GM12878 (cell line): Measurements from ENCODE around the gene MRPL30. TPM values are rescaled to one million over a fixed set of nuclear protein-coding genes. Genes with fewer than 3 reads are reported as not detected.
A peak's percentile ranks its signal among the peaks of the same experiment; 100 is the strongest.

Source experiments
- ATAC-seq: fragments of 200-7000 bp; cut with Tn5 transposase; 3 replicates; pipeline ENCODE4 v1.9.1; 2020; ENCODE audit warnings: mild to moderate bottlenecking, moderate library complexity
- BruUV-seq: library from RNA; stranded (reverse); fragments of 400-500 nt; replicated peaks from 2 replicates; lab custom pipeline; 2021; lab: Mats Ljungman, UMichigan
- CTCF ChIA-PET: fragments of 300-600 bp; sonication (Branson Sonifier 250); formaldehyde crosslinking; extraction: SDS; loops from one replicate; lab custom pipeline; 2021; ENCODE audit warnings: inconsistent platforms; lab: Yijun Ruan, JAX
- POLR2A ChIA-PET: fragments of 350-600 bp; formaldehyde crosslinking; extraction: SDS; loops from one replicate; lab custom pipeline; 2021; ENCODE audit warnings: inconsistent platforms; lab: Charles Lee
- RAD21 ChIA-PET: fragments of 300-600 bp; sonication (Branson Sonifier 250); formaldehyde crosslinking; loops from one replicate; lab custom pipeline; 2023; ENCODE audit warnings: antibody characterized with exemption; ENCODE audit not compliant: unreplicated experiment; lab: Charles Lee
- SMC1A ChIA-PET: fragments of 300-600 bp; sonication (Branson Sonifier 250); formaldehyde crosslinking; loops from one replicate; lab custom pipeline; 2023; ENCODE audit not compliant: unreplicated experiment, uncharacterized antibody; lab: Charles Lee
- DNase-seq: peaks from one replicate; pipeline ENCODE4 v3.0.0-alpha.2; 2011; ENCODE audit warnings: low read depth, low spot score
- FAIRE-seq: peaks from 3 replicates; lab custom pipeline; 2011; peaks lifted over from hg19 to GRCh38; lab: Jason Lieb, UNC
- H2AFZ ChIP-seq: 2 replicates; pipeline ENCODE4 v1.6.0; 2011; ENCODE audit warnings: low read depth, low read length, control low read depth; ENCODE audit not compliant: control insufficient read depth
- H3K27ac ChIP-seq: 2 replicates; pipeline ENCODE4 v1.5.1; 2011; ENCODE audit warnings: control low read depth; ENCODE audit not compliant: control insufficient read depth, insufficient read depth
- H3K27me3 ChIP-seq, 2 experiments: replicated peaks in 1 of 2; 2 replicates each; pipeline versions ENCODE4 v1.6.0 to v1.6.1; 2011; ENCODE audit warnings: low read length in 1 of 2; ENCODE audit not compliant: control insufficient read depth in 2 of 2, insufficient read depth in 2 of 2
- H3K36me3 ChIP-seq, 2 experiments: 2 replicates each; pipeline ENCODE4 v1.5.1; 2011; ENCODE audit warnings: low read length in 1 of 2; ENCODE audit not compliant: control insufficient read depth in 2 of 2, insufficient read depth in 2 of 2
- H3K4me1 ChIP-seq: 2 replicates; pipeline ENCODE4 v1.6.1; 2011; ENCODE audit warnings: mild to moderate bottlenecking, low read length, moderate library complexity, mixed read lengths; ENCODE audit not compliant: control insufficient read depth, insufficient read depth
- H3K4me2 ChIP-seq: 2 replicates; pipeline ENCODE4 v1.6.0; 2011; ENCODE audit warnings: control low read depth; ENCODE audit not compliant: control insufficient read depth, insufficient read depth
- H3K4me3 ChIP-seq: fragments of 200-600 bp; sonication (generic); 2 replicates; pipeline ENCODE4 v1.5.1; 2016
- H3K79me2 ChIP-seq: 2 replicates; pipeline ENCODE4 v1.6.0; 2011; ENCODE audit warnings: low read length; ENCODE audit not compliant: control insufficient read depth, insufficient read depth
- H3K9ac ChIP-seq: 2 replicates; pipeline ENCODE4 v1.8.0; 2011; ENCODE audit warnings: low read length, control low read depth, mixed read lengths; ENCODE audit not compliant: control insufficient read depth, insufficient read depth
- H3K9me3 ChIP-seq: replicated peaks from 3 replicates; pipeline ENCODE4 v1.5.1; 2011; ENCODE audit warnings: mild to moderate bottlenecking, low read length; ENCODE audit not compliant: control insufficient read depth, insufficient read depth
- H4K20me1 ChIP-seq: 2 replicates; pipeline ENCODE4 v1.6.0; 2011; ENCODE audit not compliant: control insufficient read depth, insufficient read depth
- ASH2L ChIP-seq: fragments of 300-600, 200-600 bp; sonication (generic); IDR thresholded peaks from 2 replicates; pipeline ENCODE4 v1.6.1; 2017; ENCODE audit warnings: low read depth, mild to moderate bottlenecking, borderline replicate concordance
- BHLHE40 ChIP-seq, 2 experiments: fragments of 450-650 bp in 1 of 2; IDR thresholded peaks; 2 replicates each; pipeline ENCODE4 v1.6.1; 2011 to 2017; ENCODE audit warnings: low read depth in 2 of 2, borderline replicate concordance in 1 of 2, improper control_type of control experiment in 1 of 2, low read length in 1 of 2, mild to moderate bottlenecking in 1 of 2
- CEBPB ChIP-seq, 2 experiments: fragments of 150-350 bp in 1 of 2; IDR thresholded peaks; 2 replicates each; pipeline ENCODE4 v1.6.1; 2012 to 2014; ENCODE audit warnings: low read depth in 2 of 2, low read length in 2 of 2, borderline replicate concordance in 1 of 2, inconsistent platforms in 1 of 2
- EP300 ChIP-seq, 2 experiments: fragments of 150-350 bp in 1 of 2; IDR thresholded peaks; 2 replicates each; pipeline ENCODE4 v1.6.1; 2011 to 2012; ENCODE audit warnings: low read depth in 2 of 2, low read length in 2 of 2, borderline replicate concordance in 1 of 2, improper control_type of control experiment in 1 of 2, inconsistent platforms in 1 of 2; ENCODE audit not compliant: control insufficient read depth in 1 of 2
- HCFC1 ChIP-seq: fragments of 150-350 bp; IDR thresholded peaks from 2 replicates; pipeline ENCODE4 v1.6.1; 2014; ENCODE audit warnings: low read length
- JUNB ChIP-seq: IDR thresholded peaks from 2 replicates; pipeline ENCODE4 v1.6.1; 2016; ENCODE audit warnings: antibody characterized with exemption, mild to moderate bottlenecking
- MEF2B ChIP-seq: fragments of 450-650 bp; IDR thresholded peaks from 2 replicates; pipeline ENCODE4 v1.6.1; 2018; ENCODE audit warnings: mild to moderate bottlenecking, moderate library complexity; ENCODE audit not compliant: partially characterized antibody, poor library complexity, severe bottlenecking
- SMAD5 ChIP-seq: IDR thresholded peaks from 2 replicates; pipeline ENCODE4 v1.6.1; 2016; ENCODE audit warnings: antibody characterized with exemption, low read depth
- WGBS: methylation state at CpG from one replicate; pipeline ENCODE4 v1.1.6; 2016; ENCODE audit warnings: low lambda C conversion rate; ENCODE audit not compliant: insufficient replicate concordance, insufficient coverage; ENCODE audit errors: missing lambda C conversion rate; 5-methylcytosine and 5-hydroxymethylcytosine counted together
- in situ Hi-C: fragments of 300-500 bp; cut with MboI; formaldehyde crosslinking; loops from 9 replicates; pipeline ENCODE4 v1.14.3; 2018; ENCODE audit warnings: mixed read lengths
- intact Hi-C: fragments of 100-400 bp; cut with micrococcal nuclease; formaldehyde crosslinking; loops from one replicate; pipeline ENCODE4 v1.14.2; 2022; ENCODE audit not compliant: unreplicated experiment
- polyA plus RNA-seq, 11 experiments: library from polyadenylated mRNA; depleted of rRNA in 4 of 11; unstranded in 6 of 11; stranded (reverse) in 5 of 11; fragments of >200 nt; fragmentation: Nextera tagmentation in 4 of 11; fragmentation: Illumina TruSeq in 1 of 11; extraction: Ambion mirVana in 4 of 11; extraction: Trizol in 1 of 11; gene quantifications; 1 replicate in 1 of 11; 2 replicates in 10 of 11; pipeline versions ENCODE4 v1.2.1 to v1.2.3, GENCODE V29; 2011 to 2016; ENCODE audit warnings: inconsistent platforms in 2 of 11, missing spikeins in 2 of 11, low read depth in 1 of 11
- total RNA-seq, 4 experiments: library from RNA; depleted of rRNA in 3 of 4; stranded (reverse); fragments of >200 nt in 3 of 4; fragmentation: Illumina TruSeq in 1 of 4; extraction: Trizol in 1 of 4; gene quantifications; 2 replicates each; pipeline versions ENCODE4 v1.2.1 to v1.2.3, GENCODE V29; 2013 to 2021
- TF ChIP-seq, protein P1 (sequence below): fragments of 450-650 bp; IDR thresholded peaks from 2 replicates; pipeline ENCODE4 v1.6.1; 2017; ENCODE audit warnings: low read depth, mild to moderate bottlenecking, moderate library complexity
- TF ChIP-seq, protein P2 (sequence below): IDR thresholded peaks from 2 replicates; pipeline ENCODE4 v1.6.1; 2011; ENCODE audit warnings: borderline replicate concordance, low read depth, mild to moderate bottlenecking, moderate library complexity, low read length; ENCODE audit not compliant: insufficient read depth, poor library complexity, severe bottlenecking
- TF ChIP-seq, protein P3 (sequence below): fragments of 450-650 bp; IDR thresholded peaks from 2 replicates; pipeline ENCODE4 v1.6.1; 2017; ENCODE audit warnings: mild to moderate bottlenecking

MRPL30 gene
- total and polyA plus RNA-seq, 10 of the 15 experiments (the other 5 are each of a cell fraction or from before 2014, with no cell fraction given) = 33.6 to 63.3 (median 40.1) TPM

DNA sequence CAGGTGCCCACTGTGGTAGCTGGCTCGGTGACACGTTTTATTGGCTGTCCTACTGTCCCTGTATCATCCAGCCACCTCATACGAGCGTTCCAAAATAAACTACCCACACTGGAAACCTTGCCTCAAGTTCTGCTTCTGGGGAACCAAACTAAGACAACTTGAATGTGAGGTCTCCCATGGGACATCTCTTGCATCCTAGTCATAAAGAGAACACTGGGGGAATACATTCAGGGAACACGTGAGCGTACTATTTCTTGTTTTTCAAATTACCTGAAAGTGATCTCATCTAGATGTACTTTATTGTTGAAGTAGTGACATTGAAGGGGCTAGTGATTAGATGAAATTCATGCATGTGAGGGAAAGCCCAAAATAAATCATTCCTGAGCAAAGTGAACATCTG lies 59.4 kb downstream of the MRPL30 start:
- no peaks in the 10 kb centered on the region for H3K4me1 ChIP-seq
- no peak overlapping the region for H3K9ac ChIP-seq
- no peaks in the 10 kb centered on the region for H3K36me3 ChIP-seq
- POLR2A ChIA-PET = no interaction called here
- ATAC-seq (no peak), DNase-seq (no peak), FAIRE-seq (no peak)
- CTCF ChIA-PET = no interaction called here
- RAD21 ChIA-PET = no interaction called here
- in situ Hi-C loops = no loop called here
- H3K9me3 ChIP-seq = no peaks in the 10 kb centered on the region
- intact Hi-C loops = no loop called here
- no peaks in the 10 kb centered on the region for H3K79me2 ChIP-seq
- no TSS peak for BruUV-seq
- no peaks in the 10 kb centered on the region for H3K27me3 ChIP-seq
- peak; percentile 31; the same call in 1 of the 2 replicates for TF ChIP-seq JUNB
- TF ChIP-seq BHLHE40 (IDR thresholded peaks at IDR 0.05; ENCODE audit: borderline replicate concordance in 1 of 2, low read depth in 2 of 2, low read length in 1 of 2) = peak; percentile 65
- no peak for TF ChIP-seq EP300 (IDR thresholded peaks at IDR 0.05; ENCODE audit: borderline replicate concordance in 1 of 2, control insufficient read depth in 1 of 2, low read depth in 2 of 2, low read length in 2 of 2)
- TF ChIP-seq MEF2B = peak; percentile 57
- no peak overlapping the region for H3K27ac ChIP-seq
- WGBS = 27% methylated on average over 6 of the region's 6 CpGs
- SMC1A ChIA-PET = no interaction called here
- H3K4me3 ChIP-seq = no peak overlapping the region
- H3K4me2 ChIP-seq = no peak overlapping the region
- no peaks in the 10 kb centered on the region for H4K20me1 ChIP-seq
- no peak overlapping the region for H2AFZ ChIP-seq

DNA sequence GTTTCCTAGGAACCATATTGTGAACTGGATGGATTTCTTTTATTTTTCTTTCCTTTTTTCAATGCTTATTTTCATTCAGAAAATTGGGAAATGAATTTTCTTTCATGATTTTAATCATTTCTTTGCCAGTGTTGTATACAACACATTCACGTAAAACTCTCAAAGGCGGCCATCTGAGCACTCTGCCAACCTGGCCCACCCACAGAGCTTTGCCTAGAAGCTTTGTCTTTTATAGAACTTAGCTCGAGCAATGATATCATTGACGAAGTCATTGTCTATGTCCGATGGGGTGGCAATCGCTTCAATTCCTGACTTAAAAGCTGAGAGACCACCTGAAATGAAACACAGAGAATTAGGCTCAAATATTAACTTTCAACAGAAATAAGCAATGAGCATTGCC lies 61.2 kb downstream of the MRPL30 start:
- intact Hi-C loops (no loop called here), in situ Hi-C loops (no loop called here)
- H3K27ac ChIP-seq = no peak overlapping the region
- no peak overlapping the region for H3K4me3 ChIP-seq
- H3K4me1 ChIP-seq = no peaks in the 10 kb centered on the region
- H3K9ac ChIP-seq = no peak overlapping the region
- RAD21 ChIA-PET = no interaction called here
- DNase-seq (no peak), ATAC-seq (no peak), FAIRE-seq (no peak)
- no peaks in the 10 kb centered on the region for H3K27me3 ChIP-seq
- POLR2A ChIA-PET = no interaction called here
- H2AFZ ChIP-seq = no peak overlapping the region
- H3K36me3 ChIP-seq = no peaks in the 10 kb centered on the region
- BruUV-seq = no TSS peak
- 83% methylated on average over 6 of the region's 6 CpGs for WGBS
- CTCF ChIA-PET = no interaction called here
- no peak overlapping the region for H3K4me2 ChIP-seq
- no peaks in the 10 kb centered on the region for H4K20me1 ChIP-seq
- no peaks in the 10 kb centered on the region for H3K79me2 ChIP-seq
- H3K9me3 ChIP-seq = no peaks in the 10 kb centered on the region
- SMC1A ChIA-PET = no interaction called here
- TF ChIP-seq CEBPB (IDR thresholded peaks at IDR 0.05; ENCODE audit: borderline replicate concordance in 1 of 2, low read depth in 2 of 2, low read length in 2 of 2) (no peak), ASH2L (no peak), HCFC1 (no peak), SMAD5 (no peak)
- TF ChIP-seq, protein P1, sequence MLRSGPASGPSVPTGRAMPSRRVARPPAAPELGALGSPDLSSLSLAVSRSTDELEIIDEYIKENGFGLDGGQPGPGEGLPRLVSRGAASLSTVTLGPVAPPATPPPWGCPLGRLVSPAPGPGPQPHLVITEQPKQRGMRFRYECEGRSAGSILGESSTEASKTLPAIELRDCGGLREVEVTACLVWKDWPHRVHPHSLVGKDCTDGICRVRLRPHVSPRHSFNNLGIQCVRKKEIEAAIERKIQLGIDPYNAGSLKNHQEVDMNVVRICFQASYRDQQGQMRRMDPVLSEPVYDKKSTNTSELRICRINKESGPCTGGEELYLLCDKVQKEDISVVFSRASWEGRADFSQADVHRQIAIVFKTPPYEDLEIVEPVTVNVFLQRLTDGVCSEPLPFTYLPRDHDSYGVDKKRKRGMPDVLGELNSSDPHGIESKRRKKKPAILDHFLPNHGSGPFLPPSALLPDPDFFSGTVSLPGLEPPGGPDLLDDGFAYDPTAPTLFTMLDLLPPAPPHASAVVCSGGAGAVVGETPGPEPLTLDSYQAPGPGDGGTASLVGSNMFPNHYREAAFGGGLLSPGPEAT = no peak
- TF ChIP-seq, protein P2, sequence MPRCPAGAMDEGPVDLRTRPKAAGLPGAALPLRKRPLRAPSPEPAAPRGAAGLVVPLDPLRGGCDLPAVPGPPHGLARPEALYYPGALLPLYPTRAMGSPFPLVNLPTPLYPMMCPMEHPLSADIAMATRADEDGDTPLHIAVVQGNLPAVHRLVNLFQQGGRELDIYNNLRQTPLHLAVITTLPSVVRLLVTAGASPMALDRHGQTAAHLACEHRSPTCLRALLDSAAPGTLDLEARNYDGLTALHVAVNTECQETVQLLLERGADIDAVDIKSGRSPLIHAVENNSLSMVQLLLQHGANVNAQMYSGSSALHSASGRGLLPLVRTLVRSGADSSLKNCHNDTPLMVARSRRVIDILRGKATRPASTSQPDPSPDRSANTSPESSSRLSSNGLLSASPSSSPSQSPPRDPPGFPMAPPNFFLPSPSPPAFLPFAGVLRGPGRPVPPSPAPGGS = no peak
- TF ChIP-seq, protein P3, sequence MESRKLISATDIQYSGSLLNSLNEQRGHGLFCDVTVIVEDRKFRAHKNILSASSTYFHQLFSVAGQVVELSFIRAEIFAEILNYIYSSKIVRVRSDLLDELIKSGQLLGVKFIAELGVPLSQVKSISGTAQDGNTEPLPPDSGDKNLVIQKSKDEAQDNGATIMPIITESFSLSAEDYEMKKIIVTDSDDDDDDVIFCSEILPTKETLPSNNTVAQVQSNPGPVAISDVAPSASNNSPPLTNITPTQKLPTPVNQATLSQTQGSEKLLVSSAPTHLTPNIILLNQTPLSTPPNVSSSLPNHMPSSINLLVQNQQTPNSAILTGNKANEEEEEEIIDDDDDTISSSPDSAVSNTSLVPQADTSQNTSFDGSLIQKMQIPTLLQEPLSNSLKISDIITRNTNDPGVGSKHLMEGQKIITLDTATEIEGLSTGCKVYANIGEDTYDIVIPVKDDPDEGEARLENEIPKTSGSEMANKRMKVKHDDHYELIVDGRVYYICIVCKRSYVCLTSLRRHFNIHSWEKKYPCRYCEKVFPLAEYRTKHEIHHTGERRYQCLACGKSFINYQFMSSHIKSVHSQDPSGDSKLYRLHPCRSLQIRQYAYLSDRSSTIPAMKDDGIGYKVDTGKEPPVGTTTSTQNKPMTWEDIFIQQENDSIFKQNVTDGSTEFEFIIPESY = no peak
